ENCODE data around the gene ZNF593OS. TPM values are rescaled to one million over a fixed set of nuclear protein-coding genes. Genes with fewer than 3 reads are reported as not detected.

ZNF593OS gene
- total RNA-seq, 1 donor from 2014 or later: not detected

- DNase-seq (ENCODE audit: low read depth, low spot score): no peak
Measured at GRCh38 chr1:26159743-26160039, 11.9 kb downstream of the ZNF593OS start.

- no peak for DNase-seq (ENCODE audit: low read depth, low spot score)
Measured at GRCh38 chr1:26158908-26159742, 12.5 kb downstream of the ZNF593OS start, which contains the start of gene FAM110D. TSS of gene FAM110D (plus strand) at chr1:26159079. CDS start at chr1:26161292, 2,213 bp downstream.

GRCh38 chr1:26158271-26158907 is 13.2 kb downstream of the ZNF593OS start:
- DNase-seq (ENCODE audit: low read depth, low spot score): no peak

GRCh38 chr1:26156285-26157038 is 15.2 kb downstream of the ZNF593OS start:
- no peak for DNase-seq (ENCODE audit: low read depth, low spot score)

GRCh38 chr1:26155370-26156284 is 16.0 kb downstream of the ZNF593OS start:
- DNase-seq (ENCODE audit: low read depth, low spot score): no peak

GRCh38 chr1:26154750-26155149 is 16.9 kb downstream of the ZNF593OS start:
- DNase-seq (ENCODE audit: low read depth, low spot score): no peak

- no peak for DNase-seq (ENCODE audit: low read depth, low spot score)
Measured at GRCh38 chr1:26153966-26154532, 17.6 kb downstream of the ZNF593OS start.

GRCh38 chr1:26148887-26149286 is 22.7 kb downstream of the ZNF593OS start:
- DNase-seq (ENCODE audit: low read depth, low spot score): no peak

- DNase-seq (ENCODE audit: low read depth, low spot score): no peak
Measured at GRCh38 chr1:26145960-26146294, 25.7 kb downstream of the ZNF593OS start.

- peak; percentile 45 for DNase-seq (ENCODE audit: low read depth, low spot score)
Measured at GRCh38 chr1:26145041-26145959, 26.3 kb downstream of the ZNF593OS start.

GRCh38 chr1:26142159-26142558 is 29.5 kb downstream of the ZNF593OS start:
- DNase-seq (ENCODE audit: low read depth, low spot score): no peak

- DNase-seq (ENCODE audit: low read depth, low spot score): no peak
Measured at GRCh38 chr1:26138974-26139558, 32.6 kb downstream of the ZNF593OS start.

GRCh38 chr1:26134466-26134865 is 37.2 kb downstream of the ZNF593OS start:
- no peak for DNase-seq (ENCODE audit: low read depth, low spot score)

GRCh38 chr1:26132834-26133167 is 38.8 kb downstream of the ZNF593OS start:
- DNase-seq (ENCODE audit: low read depth, low spot score): no peak

GRCh38 chr1:26132128-26132833 is 39.4 kb downstream of the ZNF593OS start:
- no peak for DNase-seq (ENCODE audit: low read depth, low spot score)

- DNase-seq (ENCODE audit: low read depth, low spot score): no peak
Measured at GRCh38 chr1:26130695-26131094, 40.9 kb downstream of the ZNF593OS start.

GRCh38 chr1:26129778-26130177 is 41.9 kb downstream of the ZNF593OS start:
- DNase-seq (ENCODE audit: low read depth, low spot score): no peak

GRCh38 chr1:26127235-26128163 is 44.1 kb downstream of the ZNF593OS start:
- DNase-seq (ENCODE audit: low read depth, low spot score): no peak
